NB4 (cell line): ENCODE measurements around the gene ENGASE.

Experiments used
- MYC ChIP-seq: IDR thresholded peaks from 2 replicates; pipeline ENCODE4 v1.6.1; 2011; ENCODE audit warnings: low read depth, low read length
- TF ChIP-seq, protein P1 (sequence below): IDR thresholded peaks from one replicate; pipeline ENCODE4 v1.5.1; 2012; ENCODE audit warnings: low read depth, low read length

DNA sequence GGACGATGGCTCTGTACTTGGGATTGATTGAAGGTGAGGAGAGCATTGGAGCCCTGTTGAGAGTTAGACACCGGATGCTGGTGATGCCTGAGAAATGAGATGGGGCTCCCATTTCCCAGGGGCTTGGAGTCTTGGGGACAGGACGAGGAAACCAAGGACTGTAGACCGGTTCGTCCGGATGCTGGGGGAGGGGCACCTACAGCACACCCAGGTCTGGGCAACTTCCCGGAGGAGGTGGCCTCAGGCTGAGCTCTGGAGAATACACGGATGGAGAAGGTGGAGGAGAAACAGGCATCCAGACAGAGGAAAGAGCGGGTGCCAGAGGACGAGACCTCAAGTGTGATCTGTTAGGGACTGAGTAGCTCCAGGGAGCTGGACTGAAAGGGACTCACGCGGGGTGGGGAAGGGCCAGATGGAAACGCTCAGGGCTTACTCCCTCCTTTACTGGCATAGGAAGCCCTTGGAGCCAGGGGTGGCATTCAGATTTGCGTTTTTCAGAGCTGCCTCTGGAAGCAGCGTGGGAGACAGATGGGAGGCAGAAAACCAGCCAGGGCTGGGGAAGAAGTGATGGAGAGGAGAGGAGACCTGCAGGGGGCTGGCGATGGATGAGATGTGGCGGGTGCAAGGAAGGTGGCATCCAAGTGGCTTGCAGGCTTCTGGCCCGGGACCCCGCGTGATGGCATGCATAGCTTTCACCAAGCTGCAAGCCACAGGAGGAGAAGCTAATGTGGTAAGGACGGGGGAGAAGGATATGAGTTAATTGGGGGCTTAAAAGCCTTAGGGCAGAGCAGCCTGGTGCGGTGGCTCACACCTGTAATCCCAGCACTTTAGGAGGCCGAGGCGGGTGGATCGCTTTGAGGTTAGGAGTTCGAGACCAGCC is 42.4 kb upstream of the ENGASE start:
- TF ChIP-seq MYC = no peak
- TF ChIP-seq, protein P1, sequence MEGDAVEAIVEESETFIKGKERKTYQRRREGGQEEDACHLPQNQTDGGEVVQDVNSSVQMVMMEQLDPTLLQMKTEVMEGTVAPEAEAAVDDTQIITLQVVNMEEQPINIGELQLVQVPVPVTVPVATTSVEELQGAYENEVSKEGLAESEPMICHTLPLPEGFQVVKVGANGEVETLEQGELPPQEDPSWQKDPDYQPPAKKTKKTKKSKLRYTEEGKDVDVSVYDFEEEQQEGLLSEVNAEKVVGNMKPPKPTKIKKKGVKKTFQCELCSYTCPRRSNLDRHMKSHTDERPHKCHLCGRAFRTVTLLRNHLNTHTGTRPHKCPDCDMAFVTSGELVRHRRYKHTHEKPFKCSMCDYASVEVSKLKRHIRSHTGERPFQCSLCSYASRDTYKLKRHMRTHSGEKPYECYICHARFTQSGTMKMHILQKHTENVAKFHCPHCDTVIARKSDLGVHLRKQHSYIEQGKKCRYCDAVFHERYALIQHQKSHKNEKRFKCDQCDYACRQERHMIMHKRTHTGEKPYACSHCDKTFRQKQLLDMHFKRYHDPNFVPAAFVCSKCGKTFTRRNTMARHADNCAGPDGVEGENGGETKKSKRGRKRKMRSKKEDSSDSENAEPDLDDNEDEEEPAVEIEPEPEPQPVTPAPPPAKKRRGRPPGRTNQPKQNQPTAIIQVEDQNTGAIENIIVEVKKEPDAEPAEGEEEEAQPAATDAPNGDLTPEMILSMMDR = no peak
